Testis (tissue), 2 donors: Measurements from ENCODE around the gene AMY2B.

Experiments used
- POLR2A ChIP-seq: fragments of 450-650 bp; IDR thresholded peaks from one replicate; pipeline ENCODE4 v1.6.1; 2017; ENCODE audit warnings: antibody characterized with exemption, mild to moderate bottlenecking, moderate library complexity
- TF ChIP-seq, protein P1 (sequence below), 3 experiments: fragments of 450-650 bp in 2 of 3; fragments of 200-600 bp in 1 of 3; sonication (generic) in 1 of 3; IDR thresholded peaks; one replicate each; pipeline ENCODE4 v1.5.1; 2016 to 2019; ENCODE audit warnings: antibody characterized with exemption in 3 of 3, mild to moderate bottlenecking in 2 of 3, moderate library complexity in 1 of 3

DNA sequence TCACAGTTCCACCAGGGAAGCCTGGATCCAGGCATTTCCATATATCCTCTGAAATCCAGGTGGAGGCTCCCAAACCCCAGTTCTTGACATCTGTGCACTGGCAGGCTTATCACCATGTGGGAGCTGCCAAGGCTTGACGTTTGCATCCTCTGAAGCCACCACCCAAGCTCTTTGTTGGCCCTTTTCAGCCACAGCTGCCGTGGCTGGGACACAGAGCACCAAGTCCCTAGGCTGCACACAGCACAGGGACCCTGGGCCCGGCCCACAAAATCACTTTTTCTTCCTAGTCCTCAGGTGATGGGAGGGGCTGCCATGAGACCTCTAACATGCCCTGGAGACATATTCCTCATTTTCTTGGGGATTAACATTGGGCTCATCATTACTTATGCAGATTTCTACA is 23.5 kb upstream of the AMY2B start:
- TF ChIP-seq, protein P1, sequence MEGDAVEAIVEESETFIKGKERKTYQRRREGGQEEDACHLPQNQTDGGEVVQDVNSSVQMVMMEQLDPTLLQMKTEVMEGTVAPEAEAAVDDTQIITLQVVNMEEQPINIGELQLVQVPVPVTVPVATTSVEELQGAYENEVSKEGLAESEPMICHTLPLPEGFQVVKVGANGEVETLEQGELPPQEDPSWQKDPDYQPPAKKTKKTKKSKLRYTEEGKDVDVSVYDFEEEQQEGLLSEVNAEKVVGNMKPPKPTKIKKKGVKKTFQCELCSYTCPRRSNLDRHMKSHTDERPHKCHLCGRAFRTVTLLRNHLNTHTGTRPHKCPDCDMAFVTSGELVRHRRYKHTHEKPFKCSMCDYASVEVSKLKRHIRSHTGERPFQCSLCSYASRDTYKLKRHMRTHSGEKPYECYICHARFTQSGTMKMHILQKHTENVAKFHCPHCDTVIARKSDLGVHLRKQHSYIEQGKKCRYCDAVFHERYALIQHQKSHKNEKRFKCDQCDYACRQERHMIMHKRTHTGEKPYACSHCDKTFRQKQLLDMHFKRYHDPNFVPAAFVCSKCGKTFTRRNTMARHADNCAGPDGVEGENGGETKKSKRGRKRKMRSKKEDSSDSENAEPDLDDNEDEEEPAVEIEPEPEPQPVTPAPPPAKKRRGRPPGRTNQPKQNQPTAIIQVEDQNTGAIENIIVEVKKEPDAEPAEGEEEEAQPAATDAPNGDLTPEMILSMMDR (IDR thresholded peaks at IDR 0.05), result no peak
- TF ChIP-seq POLR2A, result no peak
